HG03378 (cell line): ENCODE measurements around the gene AP5Z1.
"Not testable (repeated sequence)": the region's sequence is repeated elsewhere in the genome, so short reads cannot be mapped to it uniquely, and the experiment has no call there.

Experiments used
- ATAC-seq: cut with Tn5 transposase; IDR thresholded peaks from one replicate; pipeline ENCODE4 v1.9.1; 2021; ENCODE audit warnings: mild to moderate bottlenecking, moderate library complexity; ENCODE audit not compliant: unreplicated experiment

AP5Z1 gene

GRCh38 chr7:4787541-4787940 lies 12.1 kb downstream of the AP5Z1 start:
- ATAC-seq = no peak

GRCh38 chr7:4787947-4788626 lies 12.7 kb downstream of the AP5Z1 start:
- no peak for ATAC-seq

- no peak for ATAC-seq
These were observed 13.3 kb downstream of the AP5Z1 start for GRCh38 chr7:4788627-4789189.

GRCh38 chr7:4789194-4790077 lies 14.0 kb downstream of the AP5Z1 start:
- ATAC-seq = no peak

- no peak for ATAC-seq
These were observed 14.6 kb downstream of the AP5Z1 start for GRCh38 chr7:4790078-4790465.

GRCh38 chr7:4790516-4790991 lies 15.1 kb downstream of the AP5Z1 start:
- ATAC-seq = no peak

- no peak for ATAC-seq
These were observed 15.8 kb downstream of the AP5Z1 start for GRCh38 chr7:4791101-4791737.

GRCh38 chr7:4791738-4792536 lies 16.5 kb downstream of the AP5Z1 start:
- ATAC-seq = no peak

- ATAC-seq = no peak
These were observed 17.2 kb downstream of the AP5Z1 start for GRCh38 chr7:4792537-4793126.

- not testable (repeated sequence) for ATAC-seq
These were observed 18.1 kb downstream of the AP5Z1 start for GRCh38 chr7:4793385-4793993.

GRCh38 chr7:4794171-4794570 lies 18.7 kb downstream of the AP5Z1 start:
- ATAC-seq = not testable (repeated sequence)

GRCh38 chr7:4794591-4795350 lies 19.3 kb downstream of the AP5Z1 start:
- ATAC-seq = no peak

- ATAC-seq = no peak
These were observed 21.0 kb downstream of the AP5Z1 start for GRCh38 chr7:4796453-4796852.

- no peak for ATAC-seq
These were observed 22.7 kb downstream of the AP5Z1 start for GRCh38 chr7:4797858-4798705.

- no peak for ATAC-seq
These were observed 23.3 kb downstream of the AP5Z1 start for GRCh38 chr7:4798706-4799235.

- no peak for ATAC-seq
These were observed 24.3 kb downstream of the AP5Z1 start for GRCh38 chr7:4799508-4800268.

GRCh38 chr7:4800487-4800886 lies 25.1 kb downstream of the AP5Z1 start:
- ATAC-seq = no peak
